Spleen (tissue), 7 donors: ENCODE data around the gene ZNF429.

Experiments
- POLR2AphosphoS5 ChIP-seq, 3 donors: sonication (generic); formaldehyde crosslinking; IDR thresholded peaks; one replicate each; pipeline ENCODE4 v1.5.1; 2017; ENCODE audit warnings: antibody characterized with exemption in 3 of 3
- TF ChIP-seq, protein P1 (sequence below), 11 experiments: fragments of 200-600 bp in 7 of 11; fragments of 450-650 bp in 4 of 11; sonication (generic) in 4 of 11; IDR thresholded peaks in 8 of 11; conservative IDR thresholded peaks in 3 of 11; 1 replicate in 7 of 11; 2 replicates in 4 of 11; pipeline versions ENCODE4 v1.4.0 to v1.8.0; 2016 to 2021; ENCODE audit warnings: antibody characterized with exemption in 11 of 11, inconsistent platforms in 4 of 11, mild to moderate bottlenecking in 1 of 11
- donor health status: DM: no; HTN: no; CAD: no; lungs with moderate emphysema.
- donor health status: DM: no; HTN: no; CAD: no.
- donor health status: DM: no; HTN: no; CAD: no.

DNA sequence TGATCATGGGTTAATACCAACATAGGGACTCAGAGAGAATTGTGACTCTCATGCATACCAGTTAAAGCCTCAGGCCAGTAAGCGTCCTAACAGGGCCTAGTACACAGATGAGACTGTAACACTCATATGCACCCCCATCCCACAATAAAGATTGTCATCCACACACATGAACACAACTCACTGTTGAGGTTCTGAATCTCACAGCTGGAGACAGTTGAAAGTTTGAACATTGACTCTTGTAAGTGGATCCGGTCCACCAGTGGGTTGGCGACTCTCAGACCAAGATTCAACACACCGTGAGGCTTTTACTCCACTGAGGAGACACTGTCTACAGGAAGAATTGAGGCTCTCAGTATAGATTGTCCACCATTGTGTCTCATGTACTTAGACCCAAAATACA is 88.1 kb downstream of the ZNF429 start:
- TF ChIP-seq, protein P1, sequence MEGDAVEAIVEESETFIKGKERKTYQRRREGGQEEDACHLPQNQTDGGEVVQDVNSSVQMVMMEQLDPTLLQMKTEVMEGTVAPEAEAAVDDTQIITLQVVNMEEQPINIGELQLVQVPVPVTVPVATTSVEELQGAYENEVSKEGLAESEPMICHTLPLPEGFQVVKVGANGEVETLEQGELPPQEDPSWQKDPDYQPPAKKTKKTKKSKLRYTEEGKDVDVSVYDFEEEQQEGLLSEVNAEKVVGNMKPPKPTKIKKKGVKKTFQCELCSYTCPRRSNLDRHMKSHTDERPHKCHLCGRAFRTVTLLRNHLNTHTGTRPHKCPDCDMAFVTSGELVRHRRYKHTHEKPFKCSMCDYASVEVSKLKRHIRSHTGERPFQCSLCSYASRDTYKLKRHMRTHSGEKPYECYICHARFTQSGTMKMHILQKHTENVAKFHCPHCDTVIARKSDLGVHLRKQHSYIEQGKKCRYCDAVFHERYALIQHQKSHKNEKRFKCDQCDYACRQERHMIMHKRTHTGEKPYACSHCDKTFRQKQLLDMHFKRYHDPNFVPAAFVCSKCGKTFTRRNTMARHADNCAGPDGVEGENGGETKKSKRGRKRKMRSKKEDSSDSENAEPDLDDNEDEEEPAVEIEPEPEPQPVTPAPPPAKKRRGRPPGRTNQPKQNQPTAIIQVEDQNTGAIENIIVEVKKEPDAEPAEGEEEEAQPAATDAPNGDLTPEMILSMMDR (IDR thresholded peaks at IDR 0.05 in 8 of 11, conservative IDR thresholded peaks at IDR 0.05 in 3 of 11) = no peak
- TF ChIP-seq POLR2AphosphoS5 (IDR thresholded peaks at IDR 0.05) = no peak
